Ureter (tissue), 1 donor: Measurements from ENCODE around the gene TAOK3. TPM values are rescaled to one million over a fixed set of nuclear protein-coding genes. Genes with fewer than 3 reads are reported as not detected.

Experiments used
- DNase-seq: peaks from one replicate; pipeline ENCODE4 v3.0.0-alpha.2; 2020; ENCODE audit warnings: low spot score
- total RNA-seq: library from RNA; stranded (reverse); gene quantifications from one replicate; pipeline ENCODE4 v1.2.4, GENCODE V29; 2023
- donor health status: DM: yes; HTN: yes; CAD: no.

TAOK3 gene
- total RNA-seq, 1 donor from 2014 or later = 57.5 TPM

GRCh38 chr12:118212606-118213005, 160.1 kb downstream of the TAOK3 start:
- DNase-seq = no peak

- no peak for DNase-seq
Measured at GRCh38 chr12:118206107-118206412, 166.6 kb downstream of the TAOK3 start.

- DNase-seq = no peak
Measured at GRCh38 chr12:118193958-118194357, 178.7 kb downstream of the TAOK3 start.

GRCh38 chr12:118193477-118193876, 179.2 kb downstream of the TAOK3 start:
- DNase-seq = no peak

GRCh38 chr12:118190266-118190665, 182.4 kb downstream of the TAOK3 start:
- DNase-seq = no peak

- no peak for DNase-seq
Measured at GRCh38 chr12:118189741-118190191, 182.9 kb downstream of the TAOK3 start.

GRCh38 chr12:118188690-118189371, 183.9 kb downstream of the TAOK3 start:
- no peak for DNase-seq

- no peak for DNase-seq
Measured at GRCh38 chr12:118187751-118188435, 184.8 kb downstream of the TAOK3 start.

- DNase-seq = no peak
Measured at GRCh38 chr12:118185602-118186397, 186.9 kb downstream of the TAOK3 start.

- no peak for DNase-seq
Measured at GRCh38 chr12:118183711-118184110, 189.0 kb downstream of the TAOK3 start.

- no peak for DNase-seq
Measured at GRCh38 chr12:118183155-118183554, 189.6 kb downstream of the TAOK3 start.

GRCh38 chr12:118175823-118176447, 196.8 kb downstream of the TAOK3 start:
- DNase-seq = no peak

GRCh38 chr12:118166946-118167345, 205.8 kb downstream of the TAOK3 start:
- no peak for DNase-seq

- DNase-seq = no peak
Measured at GRCh38 chr12:118164798-118165486, 207.8 kb downstream of the TAOK3 start.

- DNase-seq = no peak
Measured at GRCh38 chr12:118160536-118160935, 212.2 kb downstream of the TAOK3 start.

GRCh38 chr12:118151755-118152154, 221.0 kb downstream of the TAOK3 start:
- DNase-seq = no peak

GRCh38 chr12:118150625-118151024, 222.1 kb downstream of the TAOK3 start:
- no peak for DNase-seq

- DNase-seq = no peak
Measured at GRCh38 chr12:118148287-118148686, 224.4 kb downstream of the TAOK3 start.

GRCh38 chr12:118145798-118146156, 226.9 kb downstream of the TAOK3 start:
- no peak for DNase-seq

GRCh38 chr12:118145113-118145797, 227.5 kb downstream of the TAOK3 start:
- no peak for DNase-seq

- DNase-seq = no peak
Measured at GRCh38 chr12:118144499-118144898, 228.2 kb downstream of the TAOK3 start.
